Activated gamma-delta T cell (primary cell): Measurements from ENCODE around the gene HOXB5.

Experiments used
- DNase-seq: peaks from one replicate; lab custom pipeline; 2025; lab: John Stamatoyannopoulos, UW
- total RNA-seq, 2 donors: gene quantifications; one replicate each; lab custom pipeline; 2026; lab: John Stamatoyannopoulos, UW

Gene HOXB5
- total RNA-seq: 0 to 0.04 reads per million in 2 donors

DNA sequence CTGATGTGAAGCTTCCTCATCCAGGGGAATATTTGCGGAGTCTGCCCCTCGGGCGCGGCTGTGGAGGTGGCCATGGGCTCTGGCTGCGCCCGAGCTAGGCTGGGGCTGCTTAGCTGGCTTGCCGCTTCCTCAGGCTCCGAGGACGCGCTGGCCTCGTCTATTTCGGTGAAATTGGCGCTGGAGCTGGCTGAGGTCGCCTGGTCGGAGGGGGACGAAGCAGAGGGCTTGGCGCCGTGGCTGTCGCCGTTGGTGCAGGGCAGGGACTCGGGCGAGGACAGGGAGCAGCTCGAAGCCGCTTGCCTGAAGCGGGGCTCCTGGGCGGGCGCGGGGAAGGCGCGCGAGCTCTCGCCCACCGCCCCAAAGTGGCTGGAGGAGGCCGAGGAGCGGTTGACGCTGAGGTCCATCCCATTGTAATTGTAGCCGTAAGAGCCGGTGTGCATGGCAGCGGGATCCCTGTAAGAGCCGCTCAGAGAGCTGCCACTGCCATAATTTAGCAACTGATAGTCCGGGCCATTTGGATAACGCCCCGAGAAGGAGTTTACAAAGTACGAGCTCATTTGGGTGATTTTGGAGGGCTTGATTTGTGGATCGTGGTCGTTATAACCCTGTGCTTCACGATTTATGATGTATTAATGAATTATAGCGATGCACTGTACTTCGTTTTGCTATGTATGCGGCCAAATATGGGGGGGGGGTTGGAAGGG lies at the start of gene HOXB5:
Gene HOXB5 (minus strand): TSS at position 654 of the 704 bp plus-strand sequence. CDS start 97 bp downstream, at position 557.
- DNase-seq: no peak

GRCh38 chr17:48642843-48643696 lies 49.5 kb upstream of the HOXB5 start:
- no peak for DNase-seq

- no peak for DNase-seq
Observed at GRCh38 chr17:48642059-48642842, 48.7 kb upstream of the HOXB5 start.

- no peak for DNase-seq
Observed at GRCh38 chr17:48641541-48642058, 48.0 kb upstream of the HOXB5 start.

DNA sequence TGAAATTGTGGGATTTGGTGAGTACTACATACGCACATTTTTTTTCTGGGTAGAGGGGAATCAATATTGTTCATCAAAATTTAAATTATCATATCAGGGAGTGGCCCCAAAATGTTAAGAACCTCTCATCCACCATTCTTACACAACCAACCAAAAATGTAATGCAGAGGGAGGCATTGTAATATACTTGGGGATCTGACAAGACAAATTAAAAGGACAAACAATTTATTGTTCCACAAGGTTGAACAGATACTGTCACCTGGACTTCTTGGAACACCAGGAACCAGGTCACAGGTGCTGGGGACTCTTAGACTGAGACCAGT lies 47.2 kb upstream of the HOXB5 start:
- no peak for DNase-seq

- no peak for DNase-seq
Observed at GRCh38 chr17:48639982-48640857, 46.6 kb upstream of the HOXB5 start.

GRCh38 chr17:48639136-48639535 lies 45.6 kb upstream of the HOXB5 start:
- DNase-seq: no peak

DNA sequence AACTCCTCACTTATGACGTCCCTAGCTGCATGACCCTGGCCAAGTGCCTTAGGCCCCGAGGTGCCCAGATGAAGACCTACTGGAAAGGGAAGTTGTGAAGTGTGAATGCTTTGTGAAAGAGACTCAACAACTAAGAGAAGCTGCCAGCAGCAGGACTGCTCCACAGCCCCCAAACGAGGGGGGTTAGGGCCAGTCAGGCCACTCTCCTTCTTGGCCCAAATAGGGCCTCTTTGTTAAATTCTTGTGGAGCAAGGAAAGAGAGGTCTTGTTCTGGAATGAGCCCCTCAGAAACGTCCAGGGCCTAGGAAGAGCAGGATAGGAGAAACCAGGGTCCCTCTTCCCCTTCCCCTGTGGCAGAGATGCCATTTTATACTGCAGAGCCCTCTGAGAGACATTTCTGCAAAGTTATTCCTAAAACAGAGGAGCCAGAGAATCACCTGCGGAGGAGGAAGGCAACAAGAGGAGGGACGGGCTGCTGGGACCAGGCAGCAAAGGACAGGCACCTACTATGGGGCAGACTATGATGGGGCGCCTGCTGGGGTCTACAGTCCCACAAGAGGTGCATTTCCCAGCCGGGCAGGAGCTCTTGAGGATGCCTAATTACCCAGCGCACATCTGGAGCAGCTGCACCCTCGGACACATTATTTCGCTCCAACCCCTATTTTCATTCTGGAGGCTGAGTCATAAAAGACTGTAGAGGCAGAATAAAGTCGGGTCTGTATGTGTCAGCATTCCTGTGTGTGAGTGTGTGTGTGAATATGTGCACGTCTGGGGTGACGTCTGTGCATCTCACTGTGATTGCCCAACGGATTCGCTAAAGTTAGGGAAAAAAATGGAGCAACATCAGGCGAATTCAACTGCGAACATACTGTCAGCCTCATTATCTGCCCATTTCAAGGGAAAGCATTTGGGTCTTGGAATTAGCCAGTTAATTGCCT lies 44.0 kb upstream of the HOXB5 start:
- no peak for DNase-seq

- no peak for DNase-seq
Observed at GRCh38 chr17:48636177-48637018, 42.8 kb upstream of the HOXB5 start.

- DNase-seq: no peak
Observed at GRCh38 chr17:48634493-48635208, 41.1 kb upstream of the HOXB5 start.

- DNase-seq: no peak
Observed at GRCh38 chr17:48633266-48633677, 39.7 kb upstream of the HOXB5 start.

GRCh38 chr17:48632579-48633265 lies 39.1 kb upstream of the HOXB5 start:
- no peak for DNase-seq

DNA sequence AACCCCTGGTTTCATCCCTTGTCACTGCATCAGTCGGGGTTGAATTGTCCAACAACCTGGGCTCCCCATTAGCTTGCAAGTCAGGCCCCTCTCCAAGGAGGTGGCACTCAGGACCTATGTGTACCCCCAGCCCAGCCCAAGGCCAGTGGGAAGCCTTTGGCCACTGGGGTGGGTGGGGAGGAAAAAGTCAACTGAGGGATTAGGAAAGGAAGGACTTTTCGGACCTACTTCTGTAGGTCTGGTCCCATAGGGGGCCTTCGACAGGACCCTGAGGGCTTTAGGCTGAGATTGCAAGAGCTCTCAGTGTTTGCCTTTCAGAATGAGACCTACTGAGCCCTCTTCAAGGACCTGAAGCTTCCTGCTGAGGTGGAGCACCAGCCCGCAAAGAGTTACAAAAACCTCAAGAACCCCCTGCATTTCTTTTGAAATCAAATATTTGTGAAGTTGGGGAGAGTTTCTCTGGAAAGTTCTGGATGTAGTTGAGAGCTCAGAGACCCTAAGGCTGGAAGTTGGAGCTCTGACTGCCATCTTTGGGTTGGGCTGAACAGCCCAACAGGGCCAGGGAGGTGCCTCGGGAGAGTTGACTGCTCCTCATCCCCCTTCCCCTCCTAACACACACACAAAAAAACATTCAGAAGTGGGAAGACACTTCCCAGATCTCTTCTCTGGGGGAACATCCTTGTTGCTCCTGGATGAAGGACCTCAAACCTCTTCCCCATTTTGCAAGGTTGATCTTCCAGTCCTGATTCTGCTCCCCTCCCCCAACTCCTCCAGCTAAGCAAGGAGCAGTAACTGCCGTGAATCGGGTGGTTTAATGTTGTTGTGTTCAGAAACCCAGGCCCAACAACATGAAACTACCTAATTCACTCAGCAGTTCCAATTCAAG lies 38.4 kb upstream of the HOXB5 start:
- DNase-seq: no peak

GRCh38 chr17:48630925-48631692 lies 37.5 kb upstream of the HOXB5 start:
- DNase-seq: no peak

DNA sequence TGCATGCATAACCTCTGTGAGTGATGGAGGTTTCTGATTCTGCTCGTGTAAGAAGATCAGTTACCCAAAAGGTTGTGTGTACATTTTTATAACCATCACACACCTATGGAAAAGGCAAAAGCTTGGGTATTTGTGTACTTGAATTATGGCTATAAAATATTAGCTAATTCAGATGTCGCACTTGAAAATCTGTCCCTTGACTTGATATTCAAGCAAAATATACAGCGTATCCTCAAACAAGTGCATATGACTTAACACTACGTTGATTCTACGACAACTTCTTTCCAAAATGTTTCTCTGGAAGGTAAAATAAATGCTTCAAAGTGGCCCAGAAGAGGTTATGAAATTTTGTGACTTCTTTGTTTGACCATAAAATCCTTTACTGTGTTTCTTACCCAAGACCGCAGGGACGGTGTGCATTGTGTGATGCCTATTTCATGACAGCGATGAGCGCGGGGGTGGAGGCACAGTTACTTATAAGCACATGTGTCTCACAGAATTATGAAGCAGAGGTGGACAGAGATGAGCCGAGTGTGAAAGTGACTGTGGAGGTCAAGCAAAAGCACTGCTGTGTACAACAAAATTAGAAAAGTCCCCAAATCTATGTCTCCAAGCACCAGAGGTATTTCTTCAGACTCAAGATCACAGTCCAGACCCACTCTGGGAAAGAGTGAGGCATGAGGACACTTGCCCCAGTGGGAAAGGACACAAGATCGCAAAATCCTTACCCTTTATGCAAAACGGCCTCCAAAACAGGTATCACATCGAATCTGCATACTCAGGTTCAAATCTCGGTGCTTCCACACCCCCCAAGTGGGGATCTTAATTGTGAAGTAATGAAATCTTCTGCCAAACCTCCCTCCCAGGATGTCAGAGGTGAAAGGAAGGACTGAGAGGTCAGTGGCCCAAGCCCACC lies 36.7 kb upstream of the HOXB5 start:
- DNase-seq: no peak
